Suprapubic skin (tissue), 3 donors: ENCODE results near the gene SURF4.

Experiments used
- EP300 ChIP-seq: sonication (generic); formaldehyde crosslinking; IDR thresholded peaks from one replicate; pipeline ENCODE4 v1.6.1; 2017; ENCODE audit warnings: antibody characterized with exemption
- POLR2A ChIP-seq, 2 donors: fragments of 450-650 bp; IDR thresholded peaks; one replicate each; pipeline ENCODE4 v1.6.1; 2017; ENCODE audit warnings: antibody characterized with exemption in 2 of 2, mild to moderate bottlenecking in 2 of 2, moderate library complexity in 2 of 2
- TF ChIP-seq, protein P1 (sequence below), 2 donors: fragments of 200-600 bp in 1 of 2; fragments of 450-650 bp in 1 of 2; sonication (generic) in 1 of 2; IDR thresholded peaks; one replicate each; pipeline ENCODE4 v1.5.1; 2016 to 2019; ENCODE audit warnings: antibody characterized with exemption in 2 of 2, mild to moderate bottlenecking in 1 of 2, moderate library complexity in 1 of 2

- TF ChIP-seq, protein P1, sequence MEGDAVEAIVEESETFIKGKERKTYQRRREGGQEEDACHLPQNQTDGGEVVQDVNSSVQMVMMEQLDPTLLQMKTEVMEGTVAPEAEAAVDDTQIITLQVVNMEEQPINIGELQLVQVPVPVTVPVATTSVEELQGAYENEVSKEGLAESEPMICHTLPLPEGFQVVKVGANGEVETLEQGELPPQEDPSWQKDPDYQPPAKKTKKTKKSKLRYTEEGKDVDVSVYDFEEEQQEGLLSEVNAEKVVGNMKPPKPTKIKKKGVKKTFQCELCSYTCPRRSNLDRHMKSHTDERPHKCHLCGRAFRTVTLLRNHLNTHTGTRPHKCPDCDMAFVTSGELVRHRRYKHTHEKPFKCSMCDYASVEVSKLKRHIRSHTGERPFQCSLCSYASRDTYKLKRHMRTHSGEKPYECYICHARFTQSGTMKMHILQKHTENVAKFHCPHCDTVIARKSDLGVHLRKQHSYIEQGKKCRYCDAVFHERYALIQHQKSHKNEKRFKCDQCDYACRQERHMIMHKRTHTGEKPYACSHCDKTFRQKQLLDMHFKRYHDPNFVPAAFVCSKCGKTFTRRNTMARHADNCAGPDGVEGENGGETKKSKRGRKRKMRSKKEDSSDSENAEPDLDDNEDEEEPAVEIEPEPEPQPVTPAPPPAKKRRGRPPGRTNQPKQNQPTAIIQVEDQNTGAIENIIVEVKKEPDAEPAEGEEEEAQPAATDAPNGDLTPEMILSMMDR (IDR thresholded peaks at IDR 0.05): no peak
- TF ChIP-seq POLR2A (IDR thresholded peaks at IDR 0.05): no peak
- TF ChIP-seq EP300: no peak
These were observed 3.6 kb upstream of the SURF4 start for GRCh38 chr9:133379153-133380086.
